ENCODE data around the gene LYSMD4.
A peak's percentile ranks its signal among the peaks of the same experiment; 100 is the strongest.

Gene LYSMD4

GRCh38 chr15:99703603-99704443, 29.4 kb downstream of the LYSMD4 start:
- DNase-seq: peak; percentile 87 to 99 (median 98)

- peak; percentile 53 to 69 (median 68) for DNase-seq
Measured at GRCh38 chr15:99702895-99703602, 30.2 kb downstream of the LYSMD4 start.

- no peak for DNase-seq
Measured at GRCh38 chr15:99696096-99696495, 37.1 kb downstream of the LYSMD4 start.

- DNase-seq: no peak
Measured at GRCh38 chr15:99692825-99693224, 40.4 kb downstream of the LYSMD4 start.

- DNase-seq: no peak
Measured at GRCh38 chr15:99686290-99686689, 46.9 kb downstream of the LYSMD4 start.

GRCh38 chr15:99683000-99683670, 50.1 kb downstream of the LYSMD4 start:
- DNase-seq: no peak

- DNase-seq: peak; percentile 41 to 57 (median 55)
Measured at GRCh38 chr15:99682455-99682854, 50.8 kb downstream of the LYSMD4 start.

- DNase-seq: no peak
Measured at GRCh38 chr15:99681990-99682389, 51.2 kb downstream of the LYSMD4 start.

GRCh38 chr15:99680276-99680675, 53.0 kb downstream of the LYSMD4 start:
- DNase-seq: no peak

- no peak for DNase-seq
Measured at GRCh38 chr15:99677540-99678134, 55.6 kb downstream of the LYSMD4 start.
